MG63 (cell line): ENCODE measurements around the gene CCDC126. TPM values are rescaled to one million over a fixed set of nuclear protein-coding genes. Genes with fewer than 3 reads are reported as not detected.
A peak's percentile ranks its signal among the peaks of the same experiment; 100 is the strongest.

Experiments used
- DNase-seq: peaks from one replicate; pipeline ENCODE4 v3.0.0-alpha.2; 2020
- H3K27me3 ChIP-seq: fragments of 250-450 bp; sonication (Bioruptor Pico); 2 replicates; pipeline ENCODE4 v1.5.1; 2020; ENCODE audit warnings: mild to moderate bottlenecking, moderate library complexity
- H3K36me3 ChIP-seq: fragments of 250-450 bp; sonication (Bioruptor Pico); 2 replicates; pipeline ENCODE4 v1.5.1; 2020; ENCODE audit warnings: mild to moderate bottlenecking, moderate library complexity
- H3K4me3 ChIP-seq: fragments of 250-450 bp; sonication (Bioruptor Pico); 2 replicates; pipeline ENCODE4 v1.5.1; 2020; ENCODE audit warnings: mild to moderate bottlenecking, moderate library complexity
- H3K9me3 ChIP-seq: fragments of 250-450 bp; sonication (Bioruptor Pico); 2 replicates; pipeline ENCODE4 v1.5.1; 2020; ENCODE audit warnings: mild to moderate bottlenecking, moderate library complexity
- total RNA-seq: library from RNA; depleted of rRNA; stranded (reverse); fragments of >200 nt; shearing (Covaris generic); gene quantifications from 2 replicates; pipeline ENCODE4 v1.2.3, GENCODE V29; 2014; ENCODE audit warnings: low replicate concordance

The CCDC126 gene
- total RNA-seq, 1 experiment from 2014 or later, result 10.7 TPM

- Histone ChIP-seq H3K4me3 (no peak overlapping the region), H3K36me3 (no peaks in the 10 kb centered on the region), H3K9me3 (peaks cover 4% of the 10 kb centered on the region; the same call in 1 of the 2 replicates), H3K27me3 (no peaks in the 10 kb centered on the region)
- DNase-seq, result no peak
Observed at GRCh38 chr7:23616593-23616992, 19.4 kb downstream of the CCDC126 start.

- Histone ChIP-seq H3K27me3 (no peaks in the 10 kb centered on the region), H3K36me3 (no peaks in the 10 kb centered on the region), H3K9me3 (peaks cover 4% of the 10 kb centered on the region; the same call in 1 of the 2 replicates), H3K4me3 (no peak overlapping the region)
- DNase-seq, result no peak
Observed at GRCh38 chr7:23617482-23617881, 20.3 kb downstream of the CCDC126 start.

GRCh38 chr7:23618241-23618640, 21.1 kb downstream of the CCDC126 start:
- DNase-seq, result no peak

GRCh38 chr7:23619141-23619540, 22.0 kb downstream of the CCDC126 start:
- DNase-seq, result no peak
- Histone ChIP-seq H3K27me3 (no peaks in the 10 kb centered on the region), H3K4me3 (no peak overlapping the region), H3K9me3 (peaks cover 4% of the 10 kb centered on the region; the same call in 1 of the 2 replicates), H3K36me3 (no peaks in the 10 kb centered on the region)

More at GRCh38 chr7:23618241-23618640, 21.1 kb downstream of the CCDC126 start:
- no peak overlapping the region for H3K4me3 ChIP-seq
- no peaks in the 10 kb centered on the region for H3K27me3 ChIP-seq
- H3K36me3 ChIP-seq, result no peaks in the 10 kb centered on the region
- H3K9me3 ChIP-seq, result peaks cover 4% of the 10 kb centered on the region; the same call in 1 of the 2 replicates

GRCh38 chr7:23622506-23622925, 25.3 kb downstream of the CCDC126 start:
- no peak for DNase-seq
- H3K36me3 ChIP-seq, result no peaks in the 10 kb centered on the region
- peaks cover 4% of the 10 kb centered on the region; the same call in 1 of the 2 replicates for H3K9me3 ChIP-seq
- H3K27me3 ChIP-seq, result no peaks in the 10 kb centered on the region
- no peak overlapping the region for H3K4me3 ChIP-seq

DNA sequence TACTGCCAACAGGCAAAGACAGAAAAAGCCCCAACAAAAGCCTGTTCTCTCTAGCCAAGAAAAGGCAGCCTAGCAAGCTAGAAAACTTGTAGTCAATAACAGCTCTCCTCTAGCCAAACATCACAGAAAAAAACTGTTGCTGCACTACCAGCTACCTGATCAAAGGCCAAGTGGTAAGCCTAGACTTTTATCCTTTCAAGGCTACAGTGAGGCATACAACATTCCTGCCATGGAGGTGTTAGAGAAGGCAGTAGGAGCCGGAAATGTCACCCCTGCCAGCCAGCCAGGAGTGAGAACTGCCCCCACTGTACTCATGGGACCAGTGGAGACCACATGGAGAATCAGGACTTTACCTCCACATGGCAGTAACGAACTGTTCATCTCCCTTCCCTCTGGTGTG, 31.2 kb downstream of the CCDC126 start:
- Histone ChIP-seq H3K36me3 (no peaks in the 10 kb centered on the region), H3K4me3 (no peak overlapping the region), H3K27me3 (no peaks in the 10 kb centered on the region), H3K9me3 (no peaks in the 10 kb centered on the region)
- DNase-seq, result no peak

- Histone ChIP-seq H3K27me3 (no peaks in the 10 kb centered on the region), H3K36me3 (no peaks in the 10 kb centered on the region), H3K9me3 (no peaks in the 10 kb centered on the region), H3K4me3 (no peak overlapping the region)
- DNase-seq, result no peak
Observed at GRCh38 chr7:23633417-23633816, 36.2 kb downstream of the CCDC126 start.

GRCh38 chr7:23645822-23646221, 48.6 kb downstream of the CCDC126 start:
- H3K27me3 ChIP-seq, result no peaks in the 10 kb centered on the region
- H3K36me3 ChIP-seq, result no peaks in the 10 kb centered on the region
- H3K9me3 ChIP-seq, result no peaks in the 10 kb centered on the region
- DNase-seq, result no peak
- H3K4me3 ChIP-seq, result no peak overlapping the region

- no peak overlapping the region for H3K4me3 ChIP-seq
- H3K27me3 ChIP-seq, result no peaks in the 10 kb centered on the region
- H3K36me3 ChIP-seq, result no peaks in the 10 kb centered on the region
- DNase-seq, result no peak
- H3K9me3 ChIP-seq, result peaks cover 7% of the 10 kb centered on the region
Observed at GRCh38 chr7:23653942-23654341, 56.8 kb downstream of the CCDC126 start.

- Histone ChIP-seq H3K4me3 (no peak overlapping the region), H3K9me3 (peaks cover 7% of the 10 kb centered on the region), H3K36me3 (no peaks in the 10 kb centered on the region), H3K27me3 (no peaks in the 10 kb centered on the region)
- no peak for DNase-seq
Observed at GRCh38 chr7:23654508-23654907, 57.3 kb downstream of the CCDC126 start.

DNA sequence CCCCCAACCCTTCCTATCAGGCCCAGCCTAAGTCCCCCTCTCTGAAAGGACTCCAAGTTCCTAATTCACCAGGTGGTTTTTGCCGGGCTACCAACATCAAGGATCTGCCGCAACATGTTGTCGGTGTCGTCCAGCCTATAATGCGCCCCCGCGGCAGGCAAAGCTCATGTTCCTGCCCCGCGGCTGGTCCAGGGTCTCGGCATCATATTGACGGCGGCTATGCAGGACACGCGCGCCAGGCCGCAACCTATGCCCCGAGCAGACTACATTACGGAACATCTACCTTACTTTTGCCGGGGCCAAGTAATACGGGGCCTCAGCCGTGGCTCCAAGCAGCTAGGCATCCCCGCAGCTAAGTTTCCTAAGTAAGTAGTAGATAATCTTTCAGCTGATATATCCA, 58.3 kb downstream of the CCDC126 start:
- H3K27me3 ChIP-seq, result no peaks in the 10 kb centered on the region
- H3K9me3 ChIP-seq, result peaks cover 7% of the 10 kb centered on the region
- no peak overlapping the region for H3K4me3 ChIP-seq
- no peaks in the 10 kb centered on the region for H3K36me3 ChIP-seq
- no peak for DNase-seq

DNA sequence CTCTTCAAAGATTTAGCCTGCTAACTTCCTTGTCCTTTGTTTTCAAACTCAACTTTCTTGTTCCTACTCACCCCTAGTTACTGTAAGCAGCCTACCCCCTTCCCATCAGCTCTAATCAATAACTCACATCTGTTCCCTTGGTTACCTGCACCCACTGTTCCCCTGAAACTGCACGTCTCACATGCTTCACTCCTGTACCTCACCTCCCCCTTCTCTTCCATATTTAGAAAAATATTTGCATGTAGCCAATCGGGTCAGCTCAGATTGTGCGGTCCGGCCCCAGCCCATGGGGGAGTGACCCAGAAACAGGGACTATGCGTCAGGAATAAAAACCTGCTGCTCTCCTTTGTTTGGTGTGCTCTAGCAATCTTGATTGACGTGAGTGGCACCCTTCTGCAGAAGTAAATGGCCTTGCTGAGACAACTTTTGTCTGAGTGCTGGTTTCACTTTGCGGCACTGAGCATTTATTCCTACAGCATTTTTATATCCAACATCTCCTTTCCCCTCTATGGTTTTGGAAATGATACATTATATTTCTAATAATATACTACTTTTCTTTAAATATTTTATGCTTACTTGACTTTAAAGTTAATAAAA, 61.7 kb downstream of the CCDC126 start:
- H3K27me3 ChIP-seq, result no peaks in the 10 kb centered on the region
- peaks cover 4% of the 10 kb centered on the region for H3K9me3 ChIP-seq
- H3K4me3 ChIP-seq, result no peak overlapping the region
- no peak for DNase-seq
- H3K36me3 ChIP-seq, result no peaks in the 10 kb centered on the region

DNA sequence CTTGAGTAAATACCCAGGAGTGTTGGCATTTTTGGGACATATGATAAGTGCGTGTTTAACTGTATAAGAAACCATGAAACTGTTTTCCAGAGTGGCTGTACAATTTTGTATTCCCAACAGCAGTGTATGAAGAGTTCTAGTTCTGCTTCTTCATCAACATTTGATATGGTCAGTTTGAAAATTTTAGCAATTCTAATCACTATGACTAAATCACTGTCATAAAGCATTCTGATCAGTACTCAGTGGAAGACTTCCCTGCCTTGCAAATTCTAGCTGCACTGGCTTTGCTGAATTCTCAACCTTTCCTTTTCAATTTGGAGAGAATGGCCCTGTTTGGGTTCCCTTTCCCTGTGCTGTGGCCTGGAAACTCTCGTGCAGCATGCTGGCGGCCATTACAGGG, 64.2 kb downstream of the CCDC126 start:
- no peaks in the 10 kb centered on the region for H3K9me3 ChIP-seq
- no peaks in the 10 kb centered on the region for H3K36me3 ChIP-seq
- no peak for DNase-seq
- no peak overlapping the region for H3K4me3 ChIP-seq
- no peaks in the 10 kb centered on the region for H3K27me3 ChIP-seq

- no peaks in the 10 kb centered on the region for H3K27me3 ChIP-seq
- H3K4me3 ChIP-seq, result no peak overlapping the region
- no peaks in the 10 kb centered on the region for H3K9me3 ChIP-seq
- DNase-seq, result peak; percentile 7
- H3K36me3 ChIP-seq, result no peaks in the 10 kb centered on the region
Observed at GRCh38 chr7:23662124-23662983, 65.2 kb downstream of the CCDC126 start.

- Histone ChIP-seq H3K36me3 (no peaks in the 10 kb centered on the region), H3K27me3 (no peaks in the 10 kb centered on the region), H3K9me3 (no peaks in the 10 kb centered on the region), H3K4me3 (no peak overlapping the region)
- no peak for DNase-seq
Observed at GRCh38 chr7:23662984-23663313, 65.8 kb downstream of the CCDC126 start.

- DNase-seq, result no peak
- no peaks in the 10 kb centered on the region for H3K27me3 ChIP-seq
- no peak overlapping the region for H3K4me3 ChIP-seq
- H3K36me3 ChIP-seq, result no peaks in the 10 kb centered on the region
- H3K9me3 ChIP-seq, result no peaks in the 10 kb centered on the region
Observed at GRCh38 chr7:23664122-23664521, 66.9 kb downstream of the CCDC126 start.

- H3K36me3 ChIP-seq, result no peaks in the 10 kb centered on the region
- DNase-seq, result no peak
- H3K9me3 ChIP-seq, result no peaks in the 10 kb centered on the region
- no peak overlapping the region for H3K4me3 ChIP-seq
- no peaks in the 10 kb centered on the region for H3K27me3 ChIP-seq
Observed at GRCh38 chr7:23672033-23672432, 74.9 kb downstream of the CCDC126 start.

DNA sequence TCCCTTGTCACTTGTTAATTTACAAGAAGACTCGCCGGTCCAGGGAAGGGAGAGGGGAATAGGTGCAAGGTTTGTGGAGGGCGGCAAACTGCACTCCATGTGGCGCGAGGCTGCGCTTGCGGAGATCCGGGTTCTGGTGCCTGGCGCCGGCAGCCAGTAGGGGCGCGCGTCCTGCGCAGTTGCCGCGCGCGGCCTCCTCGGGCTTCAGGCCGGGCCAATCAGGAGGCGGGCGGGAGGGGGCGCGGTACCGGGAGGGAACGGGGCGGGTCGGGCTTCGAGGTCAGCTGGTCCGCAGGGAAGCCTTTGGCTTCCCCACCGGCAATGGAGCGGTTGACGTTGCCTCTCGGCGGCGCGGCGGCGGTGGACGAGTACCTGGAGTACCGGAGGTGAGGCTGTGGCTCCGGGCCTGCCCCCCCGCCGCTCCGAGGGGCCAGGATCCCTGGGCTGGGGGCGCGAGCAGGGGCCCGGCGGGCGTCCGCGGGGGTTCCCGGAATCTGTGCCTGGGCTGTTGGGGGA, 82.8 kb downstream of the CCDC126 start, which contains the start of gene FAM221A:
Gene FAM221A, plus strand, starts transcription at position 302 of the 516 bp plus-strand sequence. Its CDS starts 20 bp downstream, at position 322.
- Histone ChIP-seq H3K27me3 (no peaks in the 10 kb centered on the region), H3K36me3 (no peaks in the 10 kb centered on the region), H3K4me3 (peak within 1 kb of the TSS; percentile 49), H3K9me3 (no peaks in the 10 kb centered on the region)
- DNase-seq, result peak; percentile 75
